ENCODE results near the gene ITIH4.
"Not testable (repeated sequence)": the region's sequence is repeated elsewhere in the genome, so short reads cannot be mapped to it uniquely, and the experiment has no call there.

ITIH4 gene

GRCh38 chr3:52779837-52780585, 50.5 kb downstream of the ITIH4 start:
- DNase-seq, result no peak

- DNase-seq, result no peak
Observed at GRCh38 chr3:52779011-52779836, 51.2 kb downstream of the ITIH4 start.

GRCh38 chr3:52777959-52778805, 52.3 kb downstream of the ITIH4 start:
- no peak for DNase-seq

GRCh38 chr3:52777127-52777958, 53.1 kb downstream of the ITIH4 start, which contains the start of gene ITIH1:
ITIH1 (plus strand) TSS chr3:52777599; CDS start chr3:52777616, 17 bp downstream.
- no peak for DNase-seq

- DNase-seq, result not testable (repeated sequence)
Observed at GRCh38 chr3:52776486-52776885, 54.0 kb downstream of the ITIH4 start.

- DNase-seq, result no peak
Observed at GRCh38 chr3:52775877-52776276, 54.6 kb downstream of the ITIH4 start.

- DNase-seq, result no peak
Observed at GRCh38 chr3:52774901-52775864, 55.3 kb downstream of the ITIH4 start.

GRCh38 chr3:52774066-52774713, 56.3 kb downstream of the ITIH4 start:
- no peak for DNase-seq

- no peak for DNase-seq
Observed at GRCh38 chr3:52773361-52774065, 57.0 kb downstream of the ITIH4 start.

- DNase-seq, result no peak
Observed at GRCh38 chr3:52771702-52772101, 58.8 kb downstream of the ITIH4 start.

GRCh38 chr3:52771334-52771681, 59.2 kb downstream of the ITIH4 start:
- no peak for DNase-seq

- peak; percentile 20 for DNase-seq
Observed at GRCh38 chr3:52770496-52771333, 59.8 kb downstream of the ITIH4 start, which contains the start of gene NEK4. NEK4 (minus strand) TSS chr3:52770940; CDS start chr3:52770746, 194 bp downstream.

- no peak for DNase-seq
Observed at GRCh38 chr3:52769786-52770455, 60.6 kb downstream of the ITIH4 start.

- no peak for DNase-seq
Observed at GRCh38 chr3:52763466-52763865, 67.0 kb downstream of the ITIH4 start.
